ENCODE measurements around the gene VPS18.
"Not testable (repeated sequence)": the region's sequence is repeated elsewhere in the genome, so short reads cannot be mapped to it uniquely, and the experiment has no call there.

The VPS18 gene

DNA sequence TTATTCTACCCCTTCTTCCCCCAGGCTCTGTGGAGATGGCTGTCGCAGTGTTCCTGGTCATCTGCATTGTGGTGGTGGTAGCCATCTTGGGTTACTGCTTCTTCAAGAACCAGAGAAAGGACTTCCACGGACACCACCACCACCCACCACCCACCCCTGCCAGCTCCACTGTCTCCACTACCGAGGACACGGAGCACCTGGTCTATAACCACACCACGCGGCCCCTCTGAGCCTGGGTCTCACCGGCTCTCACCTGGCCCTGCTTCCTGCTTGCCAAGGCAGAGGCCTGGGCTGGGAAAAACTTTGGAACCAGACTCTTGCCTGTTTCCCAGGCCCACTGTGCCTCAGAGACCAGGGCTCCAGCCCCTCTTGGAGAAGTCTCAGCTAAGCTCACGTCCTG lies 37.5 kb upstream of the VPS18 start:
- Histone ChIP-seq H3K36me3 (replicated peaks; ENCODE audit: low read depth, low read length) (no peaks in the 10 kb centered on the region), H3K4me2 (ENCODE audit: low read length) (no peak overlapping the region), H2AFZ (ENCODE audit: low read depth, low read length) (peak overlapping the region; percentile 99), H4K20me1 (ENCODE audit: insufficient read depth, low read length) (no peaks in the 10 kb centered on the region), H3K79me2 (ENCODE audit: low read length) (no peaks in the 10 kb centered on the region), H3K27me3 (ENCODE audit: low read depth, low read length) (no peaks in the 10 kb centered on the region), H3K4me3 (ENCODE audit: low read length) (no peak overlapping the region), H3K9me3 (ENCODE audit: insufficient read depth, low read length) (no peaks in the 10 kb centered on the region), H3K4me1 (ENCODE audit: low read length) (peaks cover 21% of the 10 kb centered on the region), H3K9ac (ENCODE audit: low read length) (peak overlapping the region; percentile 32; the same call in 1 of the 2 replicates), H3K27ac (ENCODE audit: low read length) (no peak overlapping the region)
- TF ChIP-seq, protein P1, sequence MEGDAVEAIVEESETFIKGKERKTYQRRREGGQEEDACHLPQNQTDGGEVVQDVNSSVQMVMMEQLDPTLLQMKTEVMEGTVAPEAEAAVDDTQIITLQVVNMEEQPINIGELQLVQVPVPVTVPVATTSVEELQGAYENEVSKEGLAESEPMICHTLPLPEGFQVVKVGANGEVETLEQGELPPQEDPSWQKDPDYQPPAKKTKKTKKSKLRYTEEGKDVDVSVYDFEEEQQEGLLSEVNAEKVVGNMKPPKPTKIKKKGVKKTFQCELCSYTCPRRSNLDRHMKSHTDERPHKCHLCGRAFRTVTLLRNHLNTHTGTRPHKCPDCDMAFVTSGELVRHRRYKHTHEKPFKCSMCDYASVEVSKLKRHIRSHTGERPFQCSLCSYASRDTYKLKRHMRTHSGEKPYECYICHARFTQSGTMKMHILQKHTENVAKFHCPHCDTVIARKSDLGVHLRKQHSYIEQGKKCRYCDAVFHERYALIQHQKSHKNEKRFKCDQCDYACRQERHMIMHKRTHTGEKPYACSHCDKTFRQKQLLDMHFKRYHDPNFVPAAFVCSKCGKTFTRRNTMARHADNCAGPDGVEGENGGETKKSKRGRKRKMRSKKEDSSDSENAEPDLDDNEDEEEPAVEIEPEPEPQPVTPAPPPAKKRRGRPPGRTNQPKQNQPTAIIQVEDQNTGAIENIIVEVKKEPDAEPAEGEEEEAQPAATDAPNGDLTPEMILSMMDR (IDR thresholded peaks at IDR 0.05; ENCODE audit: low read depth, low read length): no peak
- no peak for TF ChIP-seq EZH2phosphoT487 (IDR thresholded peaks at IDR 0.05; ENCODE audit: low read depth)

DNA sequence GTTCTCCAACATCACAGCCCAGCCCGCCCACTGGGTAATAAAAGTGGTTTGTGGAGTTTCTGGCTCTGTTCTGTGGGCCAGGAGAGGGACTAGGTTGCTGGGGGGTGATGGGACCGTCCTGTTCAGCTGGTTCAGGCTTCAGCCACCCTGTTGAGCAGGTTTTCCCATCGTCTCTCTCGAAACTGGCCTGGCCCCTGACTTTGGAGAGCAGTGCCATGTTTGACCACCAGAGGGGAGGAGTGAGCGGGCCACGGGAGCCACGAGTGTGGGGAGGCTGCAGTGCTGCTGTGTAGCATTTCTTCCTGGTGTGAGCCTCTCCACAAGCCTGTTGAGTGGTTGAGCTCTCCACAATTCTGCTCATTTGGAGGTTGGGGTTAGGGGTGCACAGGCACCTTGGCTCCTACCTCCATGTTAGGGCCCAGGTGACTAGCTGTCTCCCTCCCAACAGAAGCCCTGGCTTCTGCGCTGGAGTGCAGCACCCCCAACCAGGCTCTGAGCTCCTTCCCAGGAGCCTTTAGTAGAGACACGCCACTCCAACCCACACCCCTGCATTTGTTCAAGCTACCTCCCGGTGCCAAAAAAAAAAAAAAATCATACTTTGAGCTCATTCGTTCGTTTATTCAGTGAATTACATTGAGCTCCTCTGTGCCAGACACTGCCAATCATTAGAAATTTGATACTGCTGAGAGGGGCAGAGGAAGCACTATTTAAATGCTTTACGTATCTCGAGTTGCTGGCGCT lies 36.5 kb upstream of the VPS18 start:
- no peaks in the 10 kb centered on the region for H4K20me1 ChIP-seq (ENCODE audit: insufficient read depth, low read length)
- peak overlapping the region; percentile 50 for H3K4me3 ChIP-seq (ENCODE audit: low read length)
- peak overlapping the region; percentile 99 for H2AFZ ChIP-seq (ENCODE audit: low read depth, low read length)
- peak overlapping the region; percentile 73 for H3K4me2 ChIP-seq (ENCODE audit: low read length)
- no peaks in the 10 kb centered on the region for H3K9me3 ChIP-seq (ENCODE audit: insufficient read depth, low read length)
- H3K27ac ChIP-seq (ENCODE audit: low read length): no peak overlapping the region
- H3K9ac ChIP-seq (ENCODE audit: low read length): peak overlapping the region; percentile 32; the same call in 1 of the 2 replicates
- H3K4me1 ChIP-seq (ENCODE audit: low read length): peaks cover 21% of the 10 kb centered on the region
- H3K36me3 ChIP-seq (replicated peaks; ENCODE audit: low read depth, low read length): no peaks in the 10 kb centered on the region
- TF ChIP-seq, protein P1 (IDR thresholded peaks at IDR 0.05; ENCODE audit: low read depth, low read length): peak; percentile 92
- TF ChIP-seq EZH2phosphoT487 (IDR thresholded peaks at IDR 0.05; ENCODE audit: low read depth): no peak
- no peaks in the 10 kb centered on the region for H3K79me2 ChIP-seq (ENCODE audit: low read length)
- H3K27me3 ChIP-seq (ENCODE audit: low read depth, low read length): no peaks in the 10 kb centered on the region

DNA sequence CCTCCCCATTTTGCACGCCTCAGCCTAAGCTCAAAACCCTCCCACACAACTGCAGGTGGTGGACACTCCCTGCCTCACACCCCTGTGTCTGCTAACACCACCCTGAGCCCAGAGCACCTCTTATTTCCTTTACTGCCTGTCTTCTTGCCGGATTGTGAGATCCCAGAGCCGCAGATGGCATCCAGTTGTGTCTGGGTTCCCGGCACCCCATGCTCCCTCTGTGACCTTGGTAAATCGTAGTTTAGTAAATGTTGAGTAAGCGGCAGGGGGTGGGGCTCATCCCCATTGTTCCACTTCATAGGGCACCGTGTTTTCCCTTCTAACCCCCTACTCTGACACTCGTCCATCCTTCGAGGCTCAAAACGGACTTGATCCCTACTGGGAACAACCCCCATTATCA lies 35.5 kb upstream of the VPS18 start:
- Histone ChIP-seq H3K79me2 (ENCODE audit: low read length) (no peaks in the 10 kb centered on the region), H3K27ac (ENCODE audit: low read length) (no peak overlapping the region), H3K9ac (ENCODE audit: low read length) (no peak overlapping the region), H2AFZ (ENCODE audit: low read depth, low read length) (peak overlapping the region; percentile 99; the same call in 1 of the 2 replicates), H3K4me3 (ENCODE audit: low read length) (no peak overlapping the region), H3K9me3 (ENCODE audit: insufficient read depth, low read length) (no peaks in the 10 kb centered on the region), H4K20me1 (ENCODE audit: insufficient read depth, low read length) (no peaks in the 10 kb centered on the region), H3K4me1 (ENCODE audit: low read length) (peaks cover 21% of the 10 kb centered on the region), H3K4me2 (ENCODE audit: low read length) (peak overlapping the region; percentile 48), H3K36me3 (replicated peaks; ENCODE audit: low read depth, low read length) (no peaks in the 10 kb centered on the region), H3K27me3 (ENCODE audit: low read depth, low read length) (no peaks in the 10 kb centered on the region)
- TF ChIP-seq, protein P1 (IDR thresholded peaks at IDR 0.05; ENCODE audit: low read depth, low read length): no peak
- no peak for TF ChIP-seq EZH2phosphoT487 (IDR thresholded peaks at IDR 0.05; ENCODE audit: low read depth)

DNA sequence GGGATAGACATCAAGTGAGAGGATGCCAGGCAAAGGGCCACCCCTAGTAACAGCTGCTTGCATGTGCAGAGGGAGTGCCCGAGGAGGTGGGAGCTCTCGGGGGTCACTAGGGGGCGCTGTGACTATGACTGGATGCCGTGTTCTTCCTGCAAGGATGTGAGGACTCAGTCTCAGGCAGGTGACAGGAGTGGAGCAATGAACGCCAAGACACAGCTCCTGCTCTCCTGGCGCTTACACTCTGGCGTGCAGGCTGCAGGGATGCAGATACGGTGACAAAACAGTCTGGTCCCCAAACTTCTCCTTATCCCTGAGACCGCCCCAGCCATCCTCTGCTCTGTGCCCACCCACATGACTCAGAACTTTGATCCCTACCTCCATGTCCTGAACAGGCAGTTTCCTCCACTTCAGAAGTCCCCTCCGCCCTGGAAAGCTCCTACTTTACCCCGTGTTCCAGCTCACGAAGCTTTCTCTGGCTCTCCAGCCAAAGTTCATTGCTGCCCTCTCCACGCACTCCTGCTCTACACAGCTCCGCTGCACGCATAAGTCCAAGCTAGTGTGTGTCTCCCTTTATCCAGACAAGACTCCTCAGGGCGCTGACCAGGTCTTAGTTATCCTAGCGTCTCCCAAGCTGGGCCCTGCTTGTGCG lies 34.9 kb upstream of the VPS18 start:
- Histone ChIP-seq H2AFZ (ENCODE audit: low read depth, low read length) (peak overlapping the region; percentile 97), H3K4me2 (ENCODE audit: low read length) (peak overlapping the region; percentile 48)

DNA sequence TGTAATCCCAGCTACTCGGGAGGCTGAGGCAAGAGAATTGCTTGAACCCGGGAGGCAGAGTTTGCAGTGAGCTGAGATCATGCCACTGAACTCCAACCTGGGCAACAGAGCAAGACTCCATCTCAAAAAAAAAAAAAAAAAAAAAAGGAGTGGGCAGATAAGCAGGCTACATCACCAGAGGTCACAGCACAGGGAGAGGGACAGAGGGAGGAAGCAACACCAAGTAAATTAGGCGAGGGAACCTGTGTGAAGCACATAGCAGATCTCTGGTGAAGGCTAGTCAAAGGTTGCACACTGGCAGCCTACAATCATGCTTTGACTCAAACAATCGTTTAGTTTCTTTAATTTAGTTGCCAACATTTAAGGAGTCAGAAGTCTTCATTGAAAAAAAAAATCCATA lies 33.1 kb upstream of the VPS18 start:
- peaks cover 21% of the 10 kb centered on the region for H3K4me1 ChIP-seq (ENCODE audit: low read length)
- not testable (repeated sequence) for H3K4me2 ChIP-seq (ENCODE audit: low read length); H3K27ac ChIP-seq (ENCODE audit: low read length); H2AFZ ChIP-seq (ENCODE audit: low read depth, low read length); H3K79me2 ChIP-seq (ENCODE audit: low read length); H3K9me3 ChIP-seq (ENCODE audit: insufficient read depth, low read length); H3K4me3 ChIP-seq (ENCODE audit: low read length); H3K27me3 ChIP-seq (ENCODE audit: low read depth, low read length); H4K20me1 ChIP-seq (ENCODE audit: insufficient read depth, low read length); H3K9ac ChIP-seq (ENCODE audit: low read length); H3K36me3 ChIP-seq (replicated peaks; ENCODE audit: low read depth, low read length)

More for the DNA sequence above, 34.9 kb upstream of the VPS18 start:
- no peaks in the 10 kb centered on the region for H3K36me3 ChIP-seq (replicated peaks; ENCODE audit: low read depth, low read length)
- H3K27ac ChIP-seq (ENCODE audit: low read length): no peak overlapping the region
- H3K9me3 ChIP-seq (ENCODE audit: insufficient read depth, low read length): no peaks in the 10 kb centered on the region
- H4K20me1 ChIP-seq (ENCODE audit: insufficient read depth, low read length): no peaks in the 10 kb centered on the region
- no peak overlapping the region for H3K9ac ChIP-seq (ENCODE audit: low read length)
- no peaks in the 10 kb centered on the region for H3K79me2 ChIP-seq (ENCODE audit: low read length)
- H3K27me3 ChIP-seq (ENCODE audit: low read depth, low read length): no peaks in the 10 kb centered on the region
- H3K4me3 ChIP-seq (ENCODE audit: low read length): peak overlapping the region; percentile 46
- no peak for TF ChIP-seq EZH2phosphoT487 (IDR thresholded peaks at IDR 0.05; ENCODE audit: low read depth)
- TF ChIP-seq, protein P1 (IDR thresholded peaks at IDR 0.05; ENCODE audit: low read depth, low read length): peak; percentile 93
- H3K4me1 ChIP-seq (ENCODE audit: low read length): peaks cover 21% of the 10 kb centered on the region

All from OCI-LY3 (cell line).